Endothelial cell of umbilical vein (primary cell): ENCODE measurements around the gene TANGO6. TPM values are rescaled to one million over a fixed set of nuclear protein-coding genes. Genes with fewer than 3 reads are reported as not detected.

Experiments
- BruUV-seq: library from RNA; stranded (reverse); fragments of 400-500 nt; replicated peaks from 2 replicates; lab custom pipeline; 2021; lab: Mats Ljungman, UMichigan
- CTCF ChIA-PET: fragments of 300-600, 350-600 bp; sonication (Branson Sonifier 250); formaldehyde crosslinking; loops from one replicate; lab custom pipeline; 2021; ENCODE audit warnings: antibody characterized with exemption, inconsistent platforms; lab: Charles Lee
- POLR2A ChIA-PET: fragments of 300-600, 350-600 bp; sonication (Branson Sonifier 250); formaldehyde crosslinking; loops from one replicate; lab custom pipeline; 2021; ENCODE audit warnings: antibody characterized with exemption, inconsistent platforms; lab: Charles Lee
- DNase-seq: peaks from one replicate; pipeline ENCODE4 v3.0.0-alpha.2; 2011; ENCODE audit warnings: low read depth, low spot score
- FAIRE-seq: peaks from 2 replicates; lab custom pipeline; 2011; peaks lifted over from hg19 to GRCh38; lab: Jason Lieb, UNC
- H2AFZ ChIP-seq: 2 replicates; pipeline ENCODE4 v1.6.0; 2012; ENCODE audit warnings: low read depth, low read length, control low read depth, inconsistent platforms
- H3K27ac ChIP-seq: 2 replicates; pipeline ENCODE4 v1.5.1; 2011; ENCODE audit warnings: low read depth, mild to moderate bottlenecking, control low read depth, low read length, moderate library complexity; ENCODE audit not compliant: insufficient read depth
- H3K27me3 ChIP-seq, 2 experiments: 2 replicates each; pipeline versions ENCODE4 v1.6.0 to v1.6.1; 2011; ENCODE audit warnings: low read length in 2 of 2, mixed read lengths in 1 of 2; ENCODE audit not compliant: control insufficient read depth in 2 of 2, insufficient read depth in 2 of 2
- H3K36me3 ChIP-seq, 2 experiments: 2 replicates in 1 of 2; 3 replicates in 1 of 2; pipeline ENCODE4 v1.5.1; 2011; ENCODE audit warnings: low read length in 2 of 2, mild to moderate bottlenecking in 1 of 2, moderate library complexity in 1 of 2; ENCODE audit not compliant: control insufficient read depth in 2 of 2, insufficient read depth in 2 of 2; ENCODE audit errors: extremely low read depth in 1 of 2
- H3K4me1 ChIP-seq: 3 replicates; pipeline ENCODE4 v1.5.1; 2011; ENCODE audit warnings: mild to moderate bottlenecking, low read length; ENCODE audit not compliant: control insufficient read depth, insufficient read depth; ENCODE audit errors: extremely low read depth
- H3K4me2 ChIP-seq: 2 replicates; pipeline ENCODE4 v1.6.1; 2011; ENCODE audit warnings: low read length, control low read depth, mixed read lengths; ENCODE audit not compliant: insufficient read depth
- H3K4me3 ChIP-seq, 3 experiments: fragments of 200-600 bp in 1 of 3; sonication (generic), shearing (Covaris generic) in 1 of 3; replicated peaks in 1 of 3; 2 replicates each; pipeline ENCODE4 v1.5.1; 2011 to 2016; ENCODE audit warnings: control low read depth in 3 of 3, low read length in 3 of 3, mild to moderate bottlenecking in 2 of 3, inconsistent platforms in 1 of 3, low read depth in 1 of 3, moderate library complexity in 1 of 3; ENCODE audit not compliant: insufficient read depth in 1 of 3
- H3K79me2 ChIP-seq: 2 replicates; pipeline ENCODE4 v1.6.0; 2012; ENCODE audit warnings: low read length, inconsistent platforms; ENCODE audit not compliant: control insufficient read depth, insufficient read depth
- H3K9ac ChIP-seq: replicated peaks from 2 replicates; pipeline ENCODE3; 2011; ENCODE audit warnings: low read length, control low read depth; ENCODE audit not compliant: insufficient read depth; ENCODE audit errors: extremely low read depth
- H3K9me1 ChIP-seq: replicated peaks from 3 replicates; pipeline ENCODE4 v1.6.0; 2011; ENCODE audit warnings: mild to moderate bottlenecking, low read length; ENCODE audit not compliant: control insufficient read depth, insufficient read depth; ENCODE audit errors: extremely low read depth
- H3K9me3 ChIP-seq: replicated peaks from 2 replicates; pipeline ENCODE4 v1.5.1; 2012; ENCODE audit warnings: low read length, inconsistent platforms; ENCODE audit not compliant: control insufficient read depth, insufficient read depth
- H4K20me1 ChIP-seq: replicated peaks from 2 replicates; pipeline ENCODE3; 2011; ENCODE audit warnings: mild to moderate bottlenecking, low read length; ENCODE audit not compliant: control insufficient read depth, insufficient read depth; ENCODE audit errors: extremely low read depth
- CTCF ChIP-seq, 2 donors: IDR thresholded peaks; 1 replicate in 1 of 2; 2 replicates in 1 of 2; pipeline ENCODE4 v1.5.1; 2011; ENCODE audit warnings: low read length in 2 of 2, mild to moderate bottlenecking in 2 of 2, moderate library complexity in 2 of 2, control low read depth in 1 of 2, inconsistent platforms in 1 of 2, low read depth in 1 of 2; ENCODE audit not compliant: insufficient read depth in 1 of 2; ENCODE audit errors: extremely low read depth in 1 of 2
- EZH2 ChIP-seq: IDR thresholded peaks from 2 replicates; pipeline ENCODE4 v1.6.1; 2012; ENCODE audit warnings: borderline replicate concordance, low read depth, mild to moderate bottlenecking, moderate library complexity, low read length, inconsistent platforms; ENCODE audit not compliant: severe bottlenecking
- FOS ChIP-seq: IDR thresholded peaks from 2 replicates; pipeline ENCODE4 v1.6.1; 2011; ENCODE audit warnings: mild to moderate bottlenecking, low read length, moderate library complexity, borderline replicate concordance; ENCODE audit not compliant: insufficient read depth
- GATA2 ChIP-seq: IDR thresholded peaks from 2 replicates; pipeline ENCODE4 v1.7.0; 2011; ENCODE audit warnings: low read depth, mild to moderate bottlenecking, moderate library complexity, mixed read lengths, low read length; ENCODE audit not compliant: insufficient read length, insufficient read depth
- JUN ChIP-seq: IDR thresholded peaks from 2 replicates; pipeline ENCODE4 v1.6.1; 2011; ENCODE audit warnings: borderline replicate concordance, low read depth; ENCODE audit not compliant: insufficient read length, insufficient read depth
- MYC ChIP-seq: IDR thresholded peaks from one replicate; pipeline ENCODE4 v1.6.1; 2011; ENCODE audit warnings: mild to moderate bottlenecking, low read depth, low read length
- POLR2A ChIP-seq: IDR thresholded peaks from 2 replicates; pipeline ENCODE4 v1.6.1; 2012; ENCODE audit warnings: low read depth, mild to moderate bottlenecking, control low read depth, low read length
- POLR2AphosphoS5 ChIP-seq: IDR thresholded peaks from 2 replicates; pipeline ENCODE4 v1.6.1; 2012; ENCODE audit warnings: low read depth, mild to moderate bottlenecking, control low read depth, low read length, moderate library complexity; ENCODE audit not compliant: insufficient read depth
- dilution Hi-C: fragments of 300-500 bp; cut with MboI; formaldehyde crosslinking; loops from one replicate; pipeline ENCODE4 v1.15.0; 2019; ENCODE audit warnings: low sequenced_read_pairs; ENCODE audit not compliant: extremely low pct_ligation_motif_present
- intact Hi-C: fragments of 100-400 bp; cut with micrococcal nuclease; formaldehyde crosslinking; loops from one replicate; pipeline ENCODE4 v1.10.0; 2022
- polyA plus RNA-seq, 4 experiments: library from polyadenylated mRNA; depleted of rRNA in 3 of 4; stranded (reverse) in 3 of 4; unstranded in 1 of 4; fragments of >200 nt; gene quantifications; 2 replicates each; pipeline versions ENCODE4 v1.2.1 to v1.2.3, GENCODE V29; 2011 to 2012; ENCODE audit warnings: missing spikeins in 1 of 4
- total RNA-seq: library from RNA; stranded (reverse); gene quantifications from 2 replicates; pipeline ENCODE4 v1.2.3, GENCODE V29; 2021
- TF ChIP-seq, protein P1 (sequence below): IDR thresholded peaks from 2 replicates; pipeline ENCODE4 v1.6.1; 2011; ENCODE audit not compliant: insufficient read depth, insufficient read length

The TANGO6 gene
- total and polyA plus RNA-seq, 2 donors (not counting 3 experiments of a cell fraction or from before 2014, with no cell fraction given): 6.7 to 21.2 TPM

DNA sequence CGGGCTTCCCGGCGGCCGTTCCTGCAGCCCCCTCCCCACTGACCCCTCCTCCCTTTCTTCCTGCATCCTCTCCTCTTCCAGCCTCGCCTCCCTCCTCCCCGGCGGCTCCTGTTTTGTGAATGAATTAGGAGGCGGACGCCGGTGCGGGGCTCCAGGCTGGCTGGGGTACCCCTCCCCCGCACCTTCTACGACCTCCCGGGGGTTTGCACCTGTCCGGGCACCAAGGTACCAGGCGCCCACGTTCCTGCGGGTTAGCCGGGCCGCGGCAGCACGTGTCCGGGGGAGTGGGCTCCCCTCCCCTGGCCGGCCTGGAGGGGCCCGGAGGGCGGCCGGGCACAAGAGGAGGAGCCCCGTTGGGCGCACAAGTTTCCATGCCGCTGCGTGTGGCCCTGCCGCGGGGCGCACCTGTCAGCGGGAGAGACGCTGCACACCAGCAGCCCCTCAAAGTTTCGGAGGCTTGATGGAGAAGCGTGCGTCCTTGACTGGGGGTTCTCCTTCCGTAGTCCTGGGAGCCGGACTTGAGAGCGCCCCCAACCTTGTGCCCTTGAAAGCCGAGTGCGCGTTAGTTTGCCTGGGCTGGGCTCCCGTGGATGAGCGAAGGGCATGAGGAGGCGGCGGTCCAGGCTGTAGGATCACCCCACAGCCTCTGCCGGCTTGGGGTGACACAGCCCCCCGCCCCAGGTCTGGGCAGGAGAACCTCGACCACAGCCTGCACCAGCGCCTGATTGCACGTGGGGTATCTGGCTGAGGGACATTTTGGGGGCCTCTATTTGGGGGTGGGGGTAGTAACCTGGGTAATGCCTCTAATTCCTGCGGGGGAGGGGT lies 263.4 kb downstream of the TANGO6 start:
- Histone ChIP-seq H3K4me2 (peak overlapping the region; percentile 50), H3K79me2 (no peaks in the 10 kb centered on the region), H3K36me3 (peaks cover 0 to 3% of the 10 kb centered on the region in 2 experiments), H3K9ac (no peak overlapping the region), H3K27me3 (no peaks in the 10 kb centered on the region), H3K4me3 (peak overlapping the region; percentile 40 to 57 (median 54)), H3K4me1 (peaks cover 21% of the 10 kb centered on the region), H3K9me3 (no peaks in the 10 kb centered on the region), H3K9me1 (no peaks in the 10 kb centered on the region), H4K20me1 (no peaks in the 10 kb centered on the region), H2AFZ (peak overlapping the region; percentile 34), H3K27ac (no peak overlapping the region)
- BruUV-seq: no TSS peak
- dilution Hi-C loops (no loop called here), intact Hi-C loops (loop anchor here (5.0 kb wide), 1 partner anchor 114 kb away; no protein-coding TSS in a partner anchor)
- DNase-seq (peak; percentile 10), FAIRE-seq (no peak)
- POLR2A ChIA-PET: no interaction called here
- CTCF ChIA-PET: interaction anchor here (1.1 to 2.9 kb wide), 18 partner anchors 9 to 260 kb away, joined by 3 to 24 read pairs (median 4); no protein-coding TSS in a partner anchor
- TF ChIP-seq FOS: no peak
- TF ChIP-seq, protein P1, sequence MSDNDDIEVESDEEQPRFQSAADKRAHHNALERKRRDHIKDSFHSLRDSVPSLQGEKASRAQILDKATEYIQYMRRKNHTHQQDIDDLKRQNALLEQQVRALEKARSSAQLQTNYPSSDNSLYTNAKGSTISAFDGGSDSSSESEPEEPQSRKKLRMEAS: no peak

DNA sequence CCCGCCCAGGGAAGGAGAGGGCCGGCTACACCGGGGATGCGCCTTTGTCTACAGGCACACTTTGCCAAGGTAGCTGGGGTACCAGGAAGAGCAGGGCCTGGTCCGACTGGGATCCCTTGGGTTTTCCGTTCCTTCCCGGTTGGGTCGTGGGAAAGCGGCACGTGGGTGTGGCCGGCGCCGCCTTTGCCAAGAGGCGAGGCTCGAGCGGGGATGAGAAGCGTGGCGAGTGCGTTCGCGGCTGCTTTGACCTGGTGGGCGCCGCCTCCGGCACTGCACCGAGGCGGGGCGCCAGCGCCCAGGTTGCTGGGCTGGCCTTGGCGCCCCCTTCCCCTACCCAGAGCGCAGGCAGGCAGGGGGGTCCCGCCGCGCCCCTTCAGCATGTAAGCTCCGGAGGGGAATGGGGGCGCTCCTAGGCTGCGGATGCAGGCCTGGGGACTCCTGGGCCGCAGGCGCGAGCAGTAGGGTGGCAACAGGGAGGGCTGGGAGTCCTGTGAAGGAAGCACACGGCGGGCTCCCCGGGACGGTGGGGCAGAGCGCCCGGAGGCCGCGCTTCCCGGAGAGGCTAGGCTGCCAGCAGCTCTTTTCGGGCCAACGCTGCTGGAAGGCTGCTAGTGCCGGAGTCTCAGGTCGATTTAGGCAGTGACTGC lies 264.1 kb downstream of the TANGO6 start:
- intact Hi-C loops: loop anchor here (5.0 kb wide), 1 partner anchor 115 kb away; no protein-coding TSS in a partner anchor
- CTCF ChIA-PET: interaction anchor here (1.2 to 2.9 kb wide), 5 partner anchors 10 to 260 kb away, joined by 3 to 13 read pairs (median 7); no protein-coding TSS in a partner anchor
- H3K36me3 ChIP-seq: peaks cover 0 to 3% of the 10 kb centered on the region in 2 experiments
- peak overlapping the region; percentile 50 for H3K4me2 ChIP-seq
- peak; percentile 22 for DNase-seq
- no peak overlapping the region for H2AFZ ChIP-seq
- dilution Hi-C loops: no loop called here
- H3K4me1 ChIP-seq: peaks cover 21% of the 10 kb centered on the region
- no peak overlapping the region for H3K9ac ChIP-seq
- BruUV-seq: no TSS peak
- peak; percentile 60 for FAIRE-seq
- POLR2A ChIA-PET: interaction anchor here (0.6 kb wide), 1 partner anchor 194 kb away, joined by 7 read pairs; no protein-coding TSS in a partner anchor
- no peaks in the 10 kb centered on the region for H3K27me3 ChIP-seq
- no peak overlapping the region for H3K27ac ChIP-seq
- no peaks in the 10 kb centered on the region for H3K9me1 ChIP-seq
- no peak for TF ChIP-seq MYC
- no peak for TF ChIP-seq EZH2
- no peak for TF ChIP-seq FOS
- TF ChIP-seq CTCF (IDR thresholded peaks at IDR 0.05; ENCODE audit: extremely low read depth in 1 of 2, insufficient read depth in 1 of 2, low read depth in 1 of 2, low read length in 2 of 2): peak in 1 of 2 donors; percentile 7
- no peak for TF ChIP-seq POLR2A
- TF ChIP-seq POLR2AphosphoS5: no peak
- no peak for TF ChIP-seq JUN
- TF ChIP-seq GATA2: no peak
- no peaks in the 10 kb centered on the region for H3K9me3 ChIP-seq
- no peaks in the 10 kb centered on the region for H3K79me2 ChIP-seq
- no peaks in the 10 kb centered on the region for H4K20me1 ChIP-seq
- peak overlapping the region in 1 of 3 experiments; percentile 57 for H3K4me3 ChIP-seq
